Measurements from ENCODE around the gene MYBPC2.

GRCh38 chr19:50486823-50487515 lies 54.3 kb downstream of the MYBPC2 start:
- TF ChIP-seq EZH2 (IDR thresholded peaks at IDR 0.05; ENCODE audit: borderline replicate concordance, low read depth, low read length, poor library complexity, severe bottlenecking): no peak
- peak; percentile 67 for TF ChIP-seq CTCF (conservative IDR thresholded peaks at IDR 0.05; ENCODE audit: low read depth, low read length)

All from A673 (cell line).